Neuron (in vitro differentiated cells): ENCODE data around the gene MXD1.

Experiments
- H2AFZ ChIP-seq: one replicate; pipeline ENCODE4 v1.6.1; 2013; ENCODE audit warnings: low read depth, mild to moderate bottlenecking, inconsistent platforms, low read length, moderate library complexity
- H3K27me3 ChIP-seq: one replicate; pipeline ENCODE4 v1.6.1; 2013; ENCODE audit warnings: low read length; ENCODE audit not compliant: insufficient read depth
- H3K36me3 ChIP-seq: one replicate; pipeline ENCODE4 v1.6.1; 2013; ENCODE audit warnings: low read length; ENCODE audit not compliant: insufficient read depth
- H3K4me1 ChIP-seq: one replicate; pipeline ENCODE4 v1.6.1; 2013; ENCODE audit warnings: low read length; ENCODE audit not compliant: insufficient read depth
- H3K4me3 ChIP-seq: 2 replicates; pipeline ENCODE4 v1.5.1; 2013; ENCODE audit warnings: mild to moderate bottlenecking, low read length, moderate library complexity
- H3K9me3 ChIP-seq: one replicate; pipeline ENCODE4 v1.6.1; 2013; ENCODE audit warnings: low read length

MXD1 gene

DNA sequence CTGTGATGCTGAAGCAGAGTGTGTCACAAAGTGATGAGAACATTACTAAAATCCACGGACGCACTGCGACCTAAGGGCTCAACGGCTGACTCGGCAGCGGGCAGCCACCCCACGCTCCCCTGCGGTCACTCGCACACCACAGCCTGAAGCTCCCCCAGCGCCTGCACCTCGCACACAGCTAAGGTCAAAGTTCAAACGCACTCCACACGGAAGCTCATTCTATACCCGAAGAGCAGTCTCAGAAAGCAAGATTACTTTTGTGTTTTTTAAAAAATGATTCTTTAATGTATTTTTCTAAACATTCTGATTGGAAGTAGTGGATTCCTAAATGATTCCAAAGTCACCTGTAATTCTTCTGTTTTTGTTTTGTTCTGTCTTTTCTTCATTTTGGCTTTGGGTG, 24.8 kb downstream of the MXD1 start:
- Histone ChIP-seq H3K27me3 (no peaks in the 10 kb centered on the region), H3K4me3 (no peak overlapping the region), H3K36me3 (peaks cover 59% of the 10 kb centered on the region), H3K4me1 (peaks cover 12% of the 10 kb centered on the region), H3K9me3 (no peaks in the 10 kb centered on the region), H2AFZ (no peak overlapping the region)

DNA sequence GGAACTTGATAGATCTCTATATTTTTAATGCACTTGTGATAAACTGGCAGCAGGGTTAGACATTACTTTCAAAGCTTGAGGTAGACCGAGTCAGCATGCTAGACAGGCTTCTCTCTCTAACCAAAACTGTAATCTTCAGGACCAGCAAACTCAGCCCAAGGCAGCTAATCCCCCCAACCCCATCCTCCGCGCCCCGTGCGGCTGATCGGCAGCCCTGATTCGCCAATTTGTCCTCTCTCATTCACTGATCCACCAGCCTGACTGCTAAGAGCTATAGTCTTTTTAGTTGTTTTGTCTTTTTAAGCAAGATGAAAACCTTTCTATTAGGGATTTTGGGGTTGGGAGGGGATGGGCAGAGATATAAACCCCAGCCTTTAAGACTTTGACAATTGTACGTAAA, 25.8 kb downstream of the MXD1 start:
- Histone ChIP-seq H3K4me1 (peaks cover 12% of the 10 kb centered on the region), H3K4me3 (no peak overlapping the region), H3K36me3 (peaks cover 52% of the 10 kb centered on the region), H2AFZ (no peak overlapping the region), H3K9me3 (no peaks in the 10 kb centered on the region), H3K27me3 (no peaks in the 10 kb centered on the region)

GRCh38 chr2:69943000-69943842, 28.3 kb downstream of the MXD1 start:
- H3K27me3 ChIP-seq = no peaks in the 10 kb centered on the region
- H3K9me3 ChIP-seq = no peaks in the 10 kb centered on the region
- H3K4me3 ChIP-seq = no peak overlapping the region
- H2AFZ ChIP-seq = no peak overlapping the region
- H3K36me3 ChIP-seq = peaks cover 30% of the 10 kb centered on the region
- H3K4me1 ChIP-seq = peaks cover 12% of the 10 kb centered on the region

DNA sequence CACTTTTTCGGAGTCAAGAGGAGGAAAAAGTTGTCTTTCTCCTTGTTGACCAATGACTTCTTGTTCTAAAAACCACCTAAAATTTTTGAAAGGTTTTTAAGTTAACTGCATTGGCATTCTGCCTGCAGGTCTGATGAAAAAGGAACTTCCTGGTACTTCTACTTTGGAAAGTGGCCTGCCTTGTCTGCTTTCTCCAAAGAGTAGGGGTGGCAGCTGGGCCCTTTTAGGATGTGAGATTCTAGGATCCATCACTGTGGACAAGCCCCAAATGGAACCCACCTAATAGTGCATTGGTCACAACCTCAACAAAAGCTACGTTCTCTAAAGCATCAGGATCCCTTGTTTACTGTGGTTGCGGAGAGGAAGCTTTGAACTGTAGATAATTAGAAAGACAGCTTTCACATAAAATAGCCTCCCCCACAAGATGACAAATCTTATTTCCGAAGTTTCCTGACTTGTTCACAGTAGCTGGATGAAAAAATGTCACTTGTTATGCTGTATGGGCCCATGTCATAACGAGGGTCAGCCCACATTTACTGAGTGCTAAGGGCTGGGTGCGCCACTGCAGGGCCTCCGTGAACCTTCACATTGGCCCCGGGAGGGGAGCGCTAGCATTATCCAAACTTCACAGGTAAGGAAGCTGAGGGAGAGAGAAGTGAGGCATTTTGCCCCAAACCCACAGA, 29.1 kb downstream of the MXD1 start:
- Histone ChIP-seq H3K9me3 (no peaks in the 10 kb centered on the region), H3K4me3 (no peak overlapping the region), H3K4me1 (peaks cover 12% of the 10 kb centered on the region), H3K27me3 (no peaks in the 10 kb centered on the region), H2AFZ (no peak overlapping the region), H3K36me3 (peaks cover 23% of the 10 kb centered on the region)

- H3K4me1 ChIP-seq = peaks cover 10% of the 10 kb centered on the region
- peaks cover 20% of the 10 kb centered on the region for H3K36me3 ChIP-seq
- no peak overlapping the region for H3K4me3 ChIP-seq
- H3K9me3 ChIP-seq = no peaks in the 10 kb centered on the region
- no peak overlapping the region for H2AFZ ChIP-seq
- H3K27me3 ChIP-seq = no peaks in the 10 kb centered on the region
Measured at GRCh38 chr2:69944756-69945155, 29.8 kb downstream of the MXD1 start.

- peaks cover 3% of the 10 kb centered on the region for H3K4me1 ChIP-seq
- H3K36me3 ChIP-seq = peaks cover 16% of the 10 kb centered on the region
- H3K9me3 ChIP-seq = no peaks in the 10 kb centered on the region
- H2AFZ ChIP-seq = no peak overlapping the region
- no peak overlapping the region for H3K4me3 ChIP-seq
- no peaks in the 10 kb centered on the region for H3K27me3 ChIP-seq
Measured at GRCh38 chr2:69945441-69945840, 30.5 kb downstream of the MXD1 start.

DNA sequence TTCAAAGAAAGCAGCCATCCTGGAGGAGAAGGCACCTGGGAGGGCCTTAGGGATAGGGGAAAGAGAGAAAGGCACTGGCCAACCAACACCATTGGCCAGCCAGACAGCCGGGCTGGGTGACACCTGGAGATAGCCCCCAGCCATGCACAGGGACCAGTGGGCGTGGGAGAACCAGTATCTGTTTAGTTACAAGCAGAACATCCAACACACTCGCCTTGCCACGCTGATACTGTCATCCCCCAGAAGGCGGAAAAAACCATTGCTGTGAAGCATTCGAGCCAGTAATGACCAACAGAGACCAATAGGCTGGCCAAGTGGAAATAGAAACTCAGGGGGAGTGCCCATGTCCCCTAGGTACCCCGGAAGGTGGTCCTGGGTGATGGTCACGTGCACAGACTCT, 31.0 kb downstream of the MXD1 start:
- Histone ChIP-seq H2AFZ (no peak overlapping the region), H3K4me3 (no peak overlapping the region), H3K36me3 (peaks cover 14% of the 10 kb centered on the region), H3K4me1 (no peaks in the 10 kb centered on the region), H3K27me3 (no peaks in the 10 kb centered on the region), H3K9me3 (no peaks in the 10 kb centered on the region)

GRCh38 chr2:69946351-69947324, 31.7 kb downstream of the MXD1 start:
- H3K4me3 ChIP-seq = no peak overlapping the region
- no peak overlapping the region for H2AFZ ChIP-seq
- peaks cover 10% of the 10 kb centered on the region for H3K36me3 ChIP-seq
- no peaks in the 10 kb centered on the region for H3K4me1 ChIP-seq
- H3K27me3 ChIP-seq = no peaks in the 10 kb centered on the region
- H3K9me3 ChIP-seq = no peaks in the 10 kb centered on the region

- peaks cover 4% of the 10 kb centered on the region for H3K36me3 ChIP-seq
- no peaks in the 10 kb centered on the region for H3K4me1 ChIP-seq
- no peaks in the 10 kb centered on the region for H3K9me3 ChIP-seq
- no peak overlapping the region for H2AFZ ChIP-seq
- H3K4me3 ChIP-seq = no peak overlapping the region
- H3K27me3 ChIP-seq = no peaks in the 10 kb centered on the region
Measured at GRCh38 chr2:69947325-69947931, 32.5 kb downstream of the MXD1 start.

GRCh38 chr2:69948032-69948962, 33.4 kb downstream of the MXD1 start:
- Histone ChIP-seq H3K4me3 (no peak overlapping the region), H3K4me1 (no peaks in the 10 kb centered on the region), H2AFZ (no peak overlapping the region), H3K9me3 (no peaks in the 10 kb centered on the region), H3K27me3 (no peaks in the 10 kb centered on the region), H3K36me3 (peaks cover 2% of the 10 kb centered on the region)

DNA sequence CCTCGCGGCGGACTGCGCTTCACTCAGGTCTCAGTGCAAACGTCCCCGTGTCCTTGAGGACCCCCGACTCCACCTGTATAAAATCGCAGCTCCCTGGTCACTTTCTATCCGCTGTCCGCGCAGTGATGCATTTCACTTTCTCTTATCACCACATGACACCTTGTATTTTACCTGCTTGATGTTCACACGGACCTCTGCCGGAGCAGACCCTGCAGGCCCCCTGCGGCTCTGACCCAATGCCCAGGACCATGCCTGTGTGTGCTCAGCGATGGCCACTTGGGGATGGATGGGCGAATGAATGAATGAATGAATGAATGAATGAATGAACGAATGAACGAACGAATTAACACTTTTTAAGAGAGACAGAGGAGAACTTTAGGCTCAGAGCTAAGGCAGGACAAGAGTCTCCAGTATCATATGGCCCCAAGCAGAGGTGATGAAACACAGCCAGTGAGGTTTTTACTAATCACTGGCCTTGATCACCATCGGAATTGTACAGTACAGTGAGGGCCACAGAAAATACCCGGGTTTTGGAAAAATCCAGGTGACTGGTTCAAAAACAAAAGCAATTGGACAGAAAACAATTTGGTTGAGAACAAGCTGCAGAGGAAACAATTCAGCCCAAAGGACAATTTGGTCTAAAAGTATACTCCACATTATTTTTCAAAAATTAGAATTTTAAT, 34.2 kb downstream of the MXD1 start:
- no peak overlapping the region for H3K4me3 ChIP-seq
- H3K36me3 ChIP-seq = no peaks in the 10 kb centered on the region
- H2AFZ ChIP-seq = no peak overlapping the region
- no peaks in the 10 kb centered on the region for H3K4me1 ChIP-seq
- H3K9me3 ChIP-seq = no peaks in the 10 kb centered on the region
- no peaks in the 10 kb centered on the region for H3K27me3 ChIP-seq
